ENCODE results near the gene C1orf210. TPM values are rescaled to one million over a fixed set of nuclear protein-coding genes. Genes with fewer than 3 reads are reported as not detected.

C1orf210 gene
- total RNA-seq, 1 experiment from 2014 or later, result 1.5 TPM

Other genes starting within 250 kb of the C1orf210 start
- 138 and 151 TPM in 2 replicates for gene EBNA1BP2, start 113.3 kb downstream of the C1orf210 start, total RNA-seq (2014; rRNA removed; shearing (Covaris generic))
- 0.14 TPM in 1 of 2 replicates, not detected in the other for gene CFAP57, start 113.3 kb downstream of the C1orf210 start, total RNA-seq (2014; rRNA removed; shearing (Covaris generic))
- gene TMEM125, start 15.6 kb downstream of the C1orf210 start, total RNA-seq (2014; rRNA removed; shearing (Covaris generic)), result 11.1 and 13.0 TPM in 2 replicates
- gene TIE1, start 15.4 kb upstream of the C1orf210 start, total RNA-seq (2014; rRNA removed; shearing (Covaris generic)), result 2.6 and 5.4 TPM in 2 replicates
- gene MPL, start 52.2 kb upstream of the C1orf210 start, total RNA-seq (2014; rRNA removed; shearing (Covaris generic)), result 0.48 TPM in 1 of 2 replicates, not detected in the other
- 493 and 564 TPM in 2 replicates for gene CDC20, start 73.4 kb upstream of the C1orf210 start, total RNA-seq (2014; rRNA removed; shearing (Covaris generic))
- 44.6 and 61.3 TPM in 2 replicates for gene ELOVL1, start 82.4 kb upstream of the C1orf210 start, total RNA-seq (2014; rRNA removed; shearing (Covaris generic))
- gene MED8, start 104.2 kb upstream of the C1orf210 start, total RNA-seq (2014; rRNA removed; shearing (Covaris generic)), result 37.6 and 41.2 TPM in 2 replicates
- gene SZT2, start 104.3 kb upstream of the C1orf210 start, total RNA-seq (2014; rRNA removed; shearing (Covaris generic)), result 12.2 and 19.0 TPM in 2 replicates
- 29.4 and 42.5 TPM in 2 replicates for gene HYI, start 168.3 kb upstream of the C1orf210 start, total RNA-seq (2014; rRNA removed; shearing (Covaris generic))
- gene PTPRF, start 245.3 kb upstream of the C1orf210 start, total RNA-seq (2014; rRNA removed; shearing (Covaris generic)), result 64.1 and 79.8 TPM in 2 replicates